Lower leg skin (tissue), 3 donors: ENCODE results near the gene SLC16A12.

ENCODE experiments used
- POLR2A ChIP-seq, 2 donors: fragments of 450-650 bp; IDR thresholded peaks; one replicate each; pipeline ENCODE4 v1.6.1; 2016 to 2017; ENCODE audit warnings: antibody characterized with exemption in 2 of 2, mild to moderate bottlenecking in 1 of 2, moderate library complexity in 1 of 2
- TF ChIP-seq, protein P1 (sequence below), 3 donors: fragments of 450-650 bp; IDR thresholded peaks; one replicate each; pipeline ENCODE4 v1.5.1; 2016; ENCODE audit warnings: antibody characterized with exemption in 3 of 3, mild to moderate bottlenecking in 3 of 3, moderate library complexity in 2 of 3

- TF ChIP-seq POLR2A (IDR thresholded peaks at IDR 0.05): no peak
- TF ChIP-seq, protein P1, sequence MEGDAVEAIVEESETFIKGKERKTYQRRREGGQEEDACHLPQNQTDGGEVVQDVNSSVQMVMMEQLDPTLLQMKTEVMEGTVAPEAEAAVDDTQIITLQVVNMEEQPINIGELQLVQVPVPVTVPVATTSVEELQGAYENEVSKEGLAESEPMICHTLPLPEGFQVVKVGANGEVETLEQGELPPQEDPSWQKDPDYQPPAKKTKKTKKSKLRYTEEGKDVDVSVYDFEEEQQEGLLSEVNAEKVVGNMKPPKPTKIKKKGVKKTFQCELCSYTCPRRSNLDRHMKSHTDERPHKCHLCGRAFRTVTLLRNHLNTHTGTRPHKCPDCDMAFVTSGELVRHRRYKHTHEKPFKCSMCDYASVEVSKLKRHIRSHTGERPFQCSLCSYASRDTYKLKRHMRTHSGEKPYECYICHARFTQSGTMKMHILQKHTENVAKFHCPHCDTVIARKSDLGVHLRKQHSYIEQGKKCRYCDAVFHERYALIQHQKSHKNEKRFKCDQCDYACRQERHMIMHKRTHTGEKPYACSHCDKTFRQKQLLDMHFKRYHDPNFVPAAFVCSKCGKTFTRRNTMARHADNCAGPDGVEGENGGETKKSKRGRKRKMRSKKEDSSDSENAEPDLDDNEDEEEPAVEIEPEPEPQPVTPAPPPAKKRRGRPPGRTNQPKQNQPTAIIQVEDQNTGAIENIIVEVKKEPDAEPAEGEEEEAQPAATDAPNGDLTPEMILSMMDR (IDR thresholded peaks at IDR 0.05): no peak
Measured at GRCh38 chr10:89547853-89548513, 12.6 kb upstream of the SLC16A12 start.
